H1 (cell line): ENCODE data around the gene DSTN. TPM values are rescaled to one million over a fixed set of nuclear protein-coding genes. Genes with fewer than 3 reads are reported as not detected.

ENCODE experiments used
- CHD1 ChIP-seq: IDR thresholded peaks from 2 replicates; pipeline ENCODE4 v1.6.1; 2012; ENCODE audit warnings: low read depth, low read length, improper control_type of control experiment
- EZH2 ChIP-seq: fragments of 200-600 bp; sonication (generic); IDR thresholded peaks from 2 replicates; pipeline ENCODE4 v1.7.1; 2012; ENCODE audit warnings: low read depth, mild to moderate bottlenecking, moderate library complexity, low read length, inconsistent platforms; ENCODE audit not compliant: severe bottlenecking
- GTF2F1 ChIP-seq: IDR thresholded peaks from 2 replicates; pipeline ENCODE4 v1.6.1; 2012; ENCODE audit warnings: low read depth, low read length, improper control_type of control experiment, borderline replicate concordance
- MAFK ChIP-seq: IDR thresholded peaks from 2 replicates; pipeline ENCODE4 v1.6.1; 2012; ENCODE audit warnings: low read depth, mild to moderate bottlenecking, improper control_type of control experiment, low read length
- polyA plus RNA-seq, 7 experiments: library from polyadenylated mRNA; depleted of rRNA in 3 of 7; stranded (reverse) in 5 of 7; unstranded in 2 of 7; fragments of >200 nt in 5 of 7; fragments of 200-250 nt in 2 of 7; gene quantifications; 1 replicate in 5 of 7; 2 replicates in 1 of 7; 4 replicates in 1 of 7; pipeline versions ENCODE4 v1.2.1 to v1.2.3, GENCODE V29; 2011 to 2013; ENCODE audit warnings: missing spikeins in 2 of 7, mixed read lengths in 2 of 7
- total RNA-seq: library from RNA; stranded (reverse); fragmentation: NEBNext Ultra II Directional; extraction: Animal tissue kit (Norgen Biotek cat#: 25700); gene quantifications from 2 replicates; pipeline ENCODE4 v1.2.1, GENCODE V29; 2021

The DSTN gene
- total and polyA plus RNA-seq, 2 of the 8 experiments (the other 6 are each of a cell fraction or from before 2014, with no cell fraction given), result 43.3 to 208 TPM

DNA sequence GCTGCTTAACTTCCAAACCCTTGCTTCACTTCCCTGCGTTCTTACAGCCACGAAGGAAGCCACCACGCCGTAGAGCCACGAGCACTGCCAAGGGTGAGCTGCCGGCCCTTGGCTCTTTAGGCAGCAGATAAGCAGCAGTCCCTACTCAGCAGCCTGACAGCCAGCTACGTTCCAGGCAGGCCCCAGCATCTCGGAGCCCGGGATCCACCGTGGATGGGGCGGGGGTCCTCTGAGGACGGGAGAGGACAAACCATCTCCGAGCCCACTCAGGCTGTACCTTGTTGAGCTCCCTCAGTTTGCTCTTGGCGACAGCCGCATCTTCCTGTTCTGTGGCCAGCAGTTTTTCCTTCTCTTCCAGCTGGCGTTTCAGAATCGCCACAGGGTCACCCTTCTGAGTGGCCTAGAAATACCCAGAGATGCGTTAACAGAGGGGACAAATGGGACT, 71.7 kb downstream of the DSTN start (continued):
- TF ChIP-seq EZH2 (no peak), MAFK (no peak), CHD1 (no peak), GTF2F1 (no peak)
